OCI-LY3 (cell line): ENCODE measurements around the gene NLGN4Y.

ENCODE experiments used
- H2AFZ ChIP-seq: fragments of 200-600, 300-600 bp; shearing (Covaris generic); 2 replicates; pipeline ENCODE4 v1.6.0; 2014; ENCODE audit warnings: antibody characterized with exemption, low read depth, low read length
- H3K27ac ChIP-seq: fragments of 200-600, 300-600 bp; sonication (generic); 2 replicates; pipeline ENCODE4 v1.5.1; 2014; ENCODE audit warnings: mild to moderate bottlenecking, low read length, moderate library complexity, mixed read lengths
- H3K27me3 ChIP-seq: fragments of 200-600, 300-600 bp; sonication (generic); 2 replicates; pipeline ENCODE4 v1.6.1; 2014; ENCODE audit warnings: low read depth, low read length, mixed read lengths
- H3K36me3 ChIP-seq: fragments of 200-600, 300-600 bp; sonication (generic); replicated peaks from 2 replicates; pipeline ENCODE3; 2014; ENCODE audit warnings: low read depth, low read length, mixed read lengths
- H3K4me1 ChIP-seq: fragments of 300-600, 200-600 bp; sonication (generic); 2 replicates; pipeline ENCODE4 v1.6.1; 2014; ENCODE audit warnings: low read length, mixed read lengths
- H3K4me2 ChIP-seq: fragments of 200-600, 300-600 bp; sonication (generic); 2 replicates; pipeline ENCODE4 v1.6.1; 2014; ENCODE audit warnings: low read length, mixed read lengths
- H3K4me3 ChIP-seq: fragments of 300-600, 200-600 bp; sonication (generic); 2 replicates; pipeline ENCODE4 v1.5.1; 2014; ENCODE audit warnings: antibody characterized with exemption, mild to moderate bottlenecking, low read length, moderate library complexity
- H3K79me2 ChIP-seq: fragments of 300-600, 200-600 bp; shearing (Covaris generic); 2 replicates; pipeline ENCODE4 v1.6.1; 2014; ENCODE audit warnings: mild to moderate bottlenecking, low read length, mixed read lengths
- H3K9ac ChIP-seq: fragments of 300-600, 200-600 bp; shearing (Covaris generic); 2 replicates; pipeline ENCODE4 v1.6.0; 2014; ENCODE audit warnings: mild to moderate bottlenecking, low read length, moderate library complexity
- H3K9me3 ChIP-seq: fragments of 200-600, 300-600 bp; shearing (Covaris generic); 2 replicates; pipeline ENCODE4 v1.6.1; 2014; ENCODE audit warnings: low read length, mixed read lengths; ENCODE audit not compliant: insufficient read depth
- H4K20me1 ChIP-seq: fragments of 200-600, 300-600 bp; sonication (generic); 2 replicates; pipeline ENCODE4 v1.6.1; 2016; ENCODE audit warnings: low read length, mixed read lengths; ENCODE audit not compliant: insufficient read depth
- CTCF ChIP-seq: fragments of 200-600, 300-600 bp; sonication (generic); IDR thresholded peaks from 2 replicates; pipeline ENCODE4 v1.5.1; 2014; ENCODE audit warnings: antibody characterized with exemption, low read length, low read depth
- EZH2phosphoT487 ChIP-seq: fragments of 200-600 bp; shearing (Covaris generic); IDR thresholded peaks from 2 replicates; pipeline ENCODE4 v1.6.1; 2018; ENCODE audit warnings: antibody characterized with exemption, mixed run types, low read depth

Gene NLGN4Y

GRCh38 chrY:14871971-14872370, 347.6 kb downstream of the NLGN4Y start:
- H4K20me1 ChIP-seq = no peaks in the 10 kb centered on the region
- no peak overlapping the region for H3K4me3 ChIP-seq
- TF ChIP-seq CTCF (no peak), EZH2phosphoT487 (no peak)
- no peak overlapping the region for H3K9ac ChIP-seq
- H3K79me2 ChIP-seq = no peaks in the 10 kb centered on the region
- no peak overlapping the region for H3K4me2 ChIP-seq
- no peaks in the 10 kb centered on the region for H3K36me3 ChIP-seq
- no peaks in the 10 kb centered on the region for H3K27me3 ChIP-seq
- no peak overlapping the region for H3K27ac ChIP-seq
- no peaks in the 10 kb centered on the region for H3K4me1 ChIP-seq
- no peaks in the 10 kb centered on the region for H3K9me3 ChIP-seq
- no peak overlapping the region for H2AFZ ChIP-seq
